HFFc6 (cell line): ENCODE measurements around the gene CCL24. TPM values are rescaled to one million over a fixed set of nuclear protein-coding genes. Genes with fewer than 3 reads are reported as not detected.
"Not testable (repeated sequence)": the region's sequence is repeated elsewhere in the genome, so short reads cannot be mapped to it uniquely, and the experiment has no call there.

ENCODE experiments used
- DNase-seq: peaks from one replicate; pipeline ENCODE4 v3.0.0-alpha.2; 2018
- H3K27ac Mint-ChIP-seq: 2 replicates; pipeline ENCODE4 v1.8.0; 2020; ENCODE audit warnings: mild to moderate bottlenecking, mixed read lengths
- H3K27me3 Mint-ChIP-seq: 2 replicates; pipeline ENCODE4 v1.8.0; 2021; ENCODE audit warnings: mild to moderate bottlenecking, moderate library complexity, mixed read lengths; ENCODE audit not compliant: insufficient read depth
- H3K36me3 Mint-ChIP-seq: 2 replicates; pipeline ENCODE4 v1.8.0; 2021; ENCODE audit warnings: low read depth, mixed read lengths
- H3K4me1 Mint-ChIP-seq: 2 replicates; pipeline ENCODE4 v1.8.0; 2020; ENCODE audit warnings: low read depth, mixed read lengths
- H3K4me3 Mint-ChIP-seq: 2 replicates; pipeline ENCODE4 v1.8.0; 2020; ENCODE audit warnings: mild to moderate bottlenecking, moderate library complexity, mixed read lengths
- H3K9me3 Mint-ChIP-seq: 2 replicates; pipeline ENCODE4 v1.8.0; 2020; ENCODE audit warnings: mild to moderate bottlenecking, mixed read lengths
- total RNA-seq, 6 experiments: library from RNA; stranded (reverse); fragmentation: NEBNext Ultra II Directional; extraction: Animal tissue kit (Norgen Biotek cat#: 25700); gene quantifications; 2 replicates in 1 of 6; 3 replicates in 5 of 6; pipeline ENCODE4 v1.2.3, GENCODE V29; 2021
- TF ChIP-seq, protein P1 (sequence below): fragments of 200-600 bp; sonication (generic); IDR thresholded peaks from 2 replicates; pipeline ENCODE4 v1.5.0; 2021; ENCODE audit warnings: antibody characterized with exemption, mild to moderate bottlenecking

Gene CCL24
- total RNA-seq, 6 experiments from 2014 or later, result not detected

DNA sequence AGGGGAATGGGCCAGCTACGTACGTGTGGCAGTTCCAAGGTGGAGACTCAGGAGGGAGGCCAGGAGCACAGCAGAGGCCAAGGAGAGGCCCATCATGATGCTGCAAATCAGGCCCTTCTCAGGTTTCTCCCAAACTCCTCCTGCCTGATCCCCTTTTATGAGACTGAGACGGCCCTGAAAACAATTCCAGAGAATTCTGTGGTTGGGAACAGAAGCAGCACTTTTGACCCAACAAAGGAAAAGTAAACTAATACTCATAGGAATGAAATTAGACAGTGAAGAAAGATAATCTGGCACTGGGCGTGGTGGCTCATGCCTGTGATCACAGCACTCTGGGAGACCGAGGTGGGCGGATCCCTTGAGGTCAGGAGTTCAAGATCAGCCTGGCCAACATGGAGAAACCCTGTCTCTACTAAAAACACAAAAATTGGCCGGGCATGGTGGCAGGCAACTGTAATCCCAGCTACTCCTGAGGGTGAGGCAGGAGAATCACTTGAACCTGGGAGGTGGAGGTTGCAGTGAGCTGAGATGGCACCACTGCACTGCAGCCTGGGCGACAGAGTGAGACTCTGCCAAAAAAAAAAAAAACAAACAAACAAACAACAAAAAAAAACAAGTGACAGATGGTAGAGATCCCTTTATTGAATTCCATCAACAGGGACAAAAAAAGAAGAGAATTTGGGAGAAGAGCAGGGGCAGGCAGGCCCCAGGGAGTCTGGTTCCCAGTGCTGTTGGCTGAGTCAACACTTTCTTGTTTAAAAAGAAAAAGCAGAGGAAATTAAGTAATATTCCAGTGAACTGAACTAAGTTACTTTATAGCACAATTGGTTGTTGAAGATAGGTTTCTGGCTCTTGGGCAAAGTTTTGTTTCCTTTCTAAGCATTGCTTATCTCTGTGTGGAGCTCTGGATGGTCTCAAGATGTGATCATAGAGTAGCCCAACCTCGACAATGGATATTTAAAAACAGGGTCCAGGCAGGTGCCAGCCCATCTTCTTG lies 41.2 kb downstream of the CCL24 start, which contains the start of gene CCL26:
TSS of gene CCL26 (minus strand) at position 131 of the 997 bp plus-strand sequence. CDS start at position 96, 35 bp downstream.
- TF ChIP-seq, protein P1, sequence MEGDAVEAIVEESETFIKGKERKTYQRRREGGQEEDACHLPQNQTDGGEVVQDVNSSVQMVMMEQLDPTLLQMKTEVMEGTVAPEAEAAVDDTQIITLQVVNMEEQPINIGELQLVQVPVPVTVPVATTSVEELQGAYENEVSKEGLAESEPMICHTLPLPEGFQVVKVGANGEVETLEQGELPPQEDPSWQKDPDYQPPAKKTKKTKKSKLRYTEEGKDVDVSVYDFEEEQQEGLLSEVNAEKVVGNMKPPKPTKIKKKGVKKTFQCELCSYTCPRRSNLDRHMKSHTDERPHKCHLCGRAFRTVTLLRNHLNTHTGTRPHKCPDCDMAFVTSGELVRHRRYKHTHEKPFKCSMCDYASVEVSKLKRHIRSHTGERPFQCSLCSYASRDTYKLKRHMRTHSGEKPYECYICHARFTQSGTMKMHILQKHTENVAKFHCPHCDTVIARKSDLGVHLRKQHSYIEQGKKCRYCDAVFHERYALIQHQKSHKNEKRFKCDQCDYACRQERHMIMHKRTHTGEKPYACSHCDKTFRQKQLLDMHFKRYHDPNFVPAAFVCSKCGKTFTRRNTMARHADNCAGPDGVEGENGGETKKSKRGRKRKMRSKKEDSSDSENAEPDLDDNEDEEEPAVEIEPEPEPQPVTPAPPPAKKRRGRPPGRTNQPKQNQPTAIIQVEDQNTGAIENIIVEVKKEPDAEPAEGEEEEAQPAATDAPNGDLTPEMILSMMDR, result no peak
- peaks cover 34% of the 10 kb centered on the region for H3K4me1 Mint-ChIP-seq
- H3K9me3 Mint-ChIP-seq, result no peaks in the 10 kb centered on the region
- H3K27me3 Mint-ChIP-seq, result peaks cover 1% of the 10 kb centered on the region; the same call in 1 of the 2 replicates
- no peaks in the 10 kb centered on the region for H3K36me3 Mint-ChIP-seq
- DNase-seq, result peak; percentile 91
- H3K4me3 Mint-ChIP-seq, result peak within 1 kb of the TSS; percentile 57
- peak within 1 kb of the TSS; percentile 85 for H3K27ac Mint-ChIP-seq

DNA sequence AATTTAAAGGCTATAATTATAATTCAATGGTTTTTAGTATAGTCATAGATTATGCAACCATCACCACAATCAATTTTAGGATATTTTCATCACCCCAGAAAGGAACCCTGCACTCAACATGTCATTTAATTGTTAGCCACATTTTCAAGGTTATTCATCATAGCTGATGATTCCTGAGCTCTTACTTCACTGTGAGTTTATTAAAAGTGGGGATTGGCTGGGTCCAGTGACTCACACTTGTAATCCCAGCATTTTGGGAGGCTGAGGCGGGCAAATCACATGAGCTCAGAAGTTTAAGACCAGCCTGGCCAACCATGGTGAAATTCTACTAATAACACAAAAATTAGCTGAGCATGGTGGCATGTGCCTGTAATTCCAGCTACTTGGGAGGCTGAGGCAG lies 42.4 kb downstream of the CCL24 start:
- Mint-ChIP-seq H3K27me3 (peaks cover 1% of the 10 kb centered on the region; the same call in 1 of the 2 replicates), H3K4me1 (peaks cover 26% of the 10 kb centered on the region), H3K36me3 (no peaks in the 10 kb centered on the region), H3K4me3 (peak overlapping the region; percentile 3; the same call in 1 of the 2 replicates), H3K9me3 (no peaks in the 10 kb centered on the region), H3K27ac (peak overlapping the region; percentile 85)
- peak; percentile 78 for DNase-seq
- TF ChIP-seq, protein P1, result no peak

DNA sequence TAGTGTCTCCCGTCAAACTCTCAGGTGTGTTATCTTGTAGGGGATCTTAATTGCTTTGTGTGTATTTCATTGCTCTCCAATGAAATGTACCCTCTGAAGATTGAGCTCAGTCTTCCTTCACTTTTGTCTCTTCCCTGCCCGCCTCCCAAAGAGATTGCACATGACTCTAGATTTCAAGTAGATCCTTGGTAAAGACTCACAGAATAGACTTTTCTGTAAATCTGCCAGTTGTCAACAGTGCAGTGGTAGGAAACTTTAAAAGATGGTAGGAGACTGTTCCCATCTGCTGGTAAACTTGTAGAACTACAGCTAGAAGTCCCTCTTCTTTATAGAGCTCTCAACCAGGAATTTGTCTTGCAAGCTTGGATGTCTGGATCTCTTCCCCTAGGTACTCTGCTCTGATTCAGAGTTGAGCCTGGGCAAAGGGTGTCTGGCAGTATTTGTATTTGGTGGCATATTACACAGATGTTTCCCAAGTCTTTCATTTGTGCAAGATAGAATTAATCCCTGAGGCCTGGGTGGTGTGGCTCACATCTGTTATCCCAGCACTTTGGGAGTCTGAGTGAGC lies 51.2 kb downstream of the CCL24 start:
- Mint-ChIP-seq H3K36me3 (no peaks in the 10 kb centered on the region), H3K4me1 (peaks cover 7% of the 10 kb centered on the region), H3K9me3 (no peaks in the 10 kb centered on the region), H3K27ac (no peak overlapping the region), H3K4me3 (no peak overlapping the region), H3K27me3 (peaks cover 2% of the 10 kb centered on the region; the same call in 1 of the 2 replicates)
- peak; percentile 76 for DNase-seq
- TF ChIP-seq, protein P1, result peak; percentile 84

DNA sequence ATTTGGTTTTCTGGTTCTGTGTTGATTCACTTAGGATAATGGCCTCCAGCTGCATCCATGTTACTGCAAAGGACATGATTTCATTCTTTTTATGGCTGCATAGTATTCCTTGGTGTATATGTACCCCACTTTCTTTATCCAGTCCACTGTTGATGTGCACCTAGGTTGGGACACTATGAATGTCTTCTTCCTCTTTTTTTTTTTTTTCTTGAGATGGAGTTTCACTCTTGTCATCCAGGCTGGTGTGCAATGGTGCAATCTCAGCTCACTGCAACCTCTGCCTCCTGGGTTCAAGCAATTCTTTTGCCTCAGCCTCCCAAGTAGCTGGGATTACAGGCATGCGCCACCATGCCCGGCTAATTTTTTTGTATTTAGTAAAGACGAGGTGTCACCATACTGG lies 51.8 kb downstream of the CCL24 start:
- not testable (repeated sequence) for H3K27ac Mint-ChIP-seq, H3K4me1 Mint-ChIP-seq

More for the DNA sequence above, 51.8 kb downstream of the CCL24 start:
- H3K9me3 Mint-ChIP-seq, H3K4me3 Mint-ChIP-seq, DNase-seq, H3K27me3 Mint-ChIP-seq, H3K36me3 Mint-ChIP-seq: not testable (repeated sequence)

Other genes with a start within 250 kb of the CCL24 start
- 10 to 100 TPM; 15.1 to 32.2 (median 28.7) TPM for gene HIP1, start 74.9 kb downstream of the CCL24 start, total RNA-seq
- 1 to 10 TPM; 2.9 to 6.3 (median 4.4) TPM for gene CCL26, start 41.6 kb downstream of the CCL24 start, total RNA-seq
- 10 to 100 TPM; 44.1 to 57.3 (median 47.3) TPM for gene RHBDD2, start 65.2 kb upstream of the CCL24 start, total RNA-seq
- gene POR, start 101.3 kb upstream of the CCL24 start, total RNA-seq, result 10 to 100 TPM; 48.2 to 69.3 (median 49.4) TPM
- gene TMEM120A, start 180.8 kb upstream of the CCL24 start, total RNA-seq, result 10 to 100 TPM; 35.5 to 47.3 (median 37.2) TPM
- 10 to 100 TPM; 29.6 to 38.3 (median 32.0) TPM for gene STYXL1, start 234.2 kb upstream of the CCL24 start, total RNA-seq
- gene MDH2, start 234.3 kb upstream of the CCL24 start, total RNA-seq, result 100 to 1,000 TPM; 208 to 255 (median 243) TPM